Type B pancreatic cell (in vitro differentiated cells): Measurements from ENCODE around the gene TBC1D1. TPM values are rescaled to one million over a fixed set of nuclear protein-coding genes. Genes with fewer than 3 reads are reported as not detected.

Experiments used
- DNase-seq: peaks from one replicate; pipeline ENCODE4 v3.0.0; 2021; ENCODE audit warnings: mixed read lengths; ENCODE audit not compliant: unreplicated experiment; ENCODE audit errors: extremely low spot score
- H3K27ac Mint-ChIP-seq: 2 replicates; pipeline ENCODE4 v1.8.0; 2021; ENCODE audit warnings: mild to moderate bottlenecking, mixed read lengths
- H3K27me3 Mint-ChIP-seq: 2 replicates; pipeline ENCODE4 v1.8.0; 2021; ENCODE audit warnings: mixed read lengths
- H3K36me3 Mint-ChIP-seq: 2 replicates; pipeline ENCODE4 v1.8.0; 2021; ENCODE audit warnings: mixed read lengths
- H3K4me1 Mint-ChIP-seq: one replicate; pipeline ENCODE4 v1.8.0; 2021; ENCODE audit warnings: mixed read lengths; ENCODE audit not compliant: unreplicated experiment
- H3K4me3 Mint-ChIP-seq: 2 replicates; pipeline ENCODE4 v1.8.0; 2021; ENCODE audit warnings: mild to moderate bottlenecking, mixed read lengths
- H3K9me3 Mint-ChIP-seq: 2 replicates; pipeline ENCODE4 v1.8.0; 2021; ENCODE audit warnings: mixed read lengths
- total RNA-seq: library from RNA; stranded (reverse); gene quantifications from 2 replicates; pipeline ENCODE4 v1.2.1, GENCODE V29; 2021; ENCODE audit warnings: low replicate concordance
- TF ChIP-seq, protein P1 (sequence below): fragments of 200-600 bp; sonication (generic); conservative IDR thresholded peaks from 2 replicates; pipeline ENCODE4 v1.5.0; 2021; ENCODE audit warnings: antibody characterized with exemption, mild to moderate bottlenecking

Gene TBC1D1
- total RNA-seq, 1 donor from 2014 or later, result 110 TPM

DNA sequence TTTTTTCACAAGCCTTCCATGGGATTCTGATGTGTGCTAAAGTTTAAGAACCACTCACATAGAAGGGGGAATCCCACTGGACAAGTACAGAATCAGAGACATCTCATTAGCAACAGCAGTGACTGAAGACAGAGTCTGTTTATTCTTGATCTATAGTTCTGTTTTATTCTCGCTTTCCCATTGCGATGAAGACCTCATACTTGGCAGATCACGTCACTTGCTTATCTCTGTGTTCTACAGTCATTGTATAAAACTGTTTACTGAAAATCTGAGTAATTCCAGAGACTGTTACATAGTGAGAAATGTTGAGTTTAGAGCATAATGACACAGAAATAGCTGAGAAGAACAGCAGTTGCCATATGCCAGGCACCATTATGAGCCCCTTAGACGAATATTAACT lies 254.9 kb downstream of the TBC1D1 start:
- H3K36me3 Mint-ChIP-seq, result peaks cover 3% of the 10 kb centered on the region
- no peaks in the 10 kb centered on the region for H3K9me3 Mint-ChIP-seq
- peaks cover 28% of the 10 kb centered on the region for H3K4me1 Mint-ChIP-seq
- H3K4me3 Mint-ChIP-seq, result no peak overlapping the region
- no peak for DNase-seq
- H3K27me3 Mint-ChIP-seq, result no peaks in the 10 kb centered on the region
- TF ChIP-seq, protein P1, sequence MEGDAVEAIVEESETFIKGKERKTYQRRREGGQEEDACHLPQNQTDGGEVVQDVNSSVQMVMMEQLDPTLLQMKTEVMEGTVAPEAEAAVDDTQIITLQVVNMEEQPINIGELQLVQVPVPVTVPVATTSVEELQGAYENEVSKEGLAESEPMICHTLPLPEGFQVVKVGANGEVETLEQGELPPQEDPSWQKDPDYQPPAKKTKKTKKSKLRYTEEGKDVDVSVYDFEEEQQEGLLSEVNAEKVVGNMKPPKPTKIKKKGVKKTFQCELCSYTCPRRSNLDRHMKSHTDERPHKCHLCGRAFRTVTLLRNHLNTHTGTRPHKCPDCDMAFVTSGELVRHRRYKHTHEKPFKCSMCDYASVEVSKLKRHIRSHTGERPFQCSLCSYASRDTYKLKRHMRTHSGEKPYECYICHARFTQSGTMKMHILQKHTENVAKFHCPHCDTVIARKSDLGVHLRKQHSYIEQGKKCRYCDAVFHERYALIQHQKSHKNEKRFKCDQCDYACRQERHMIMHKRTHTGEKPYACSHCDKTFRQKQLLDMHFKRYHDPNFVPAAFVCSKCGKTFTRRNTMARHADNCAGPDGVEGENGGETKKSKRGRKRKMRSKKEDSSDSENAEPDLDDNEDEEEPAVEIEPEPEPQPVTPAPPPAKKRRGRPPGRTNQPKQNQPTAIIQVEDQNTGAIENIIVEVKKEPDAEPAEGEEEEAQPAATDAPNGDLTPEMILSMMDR, result no peak
- no peak overlapping the region for H3K27ac Mint-ChIP-seq

DNA sequence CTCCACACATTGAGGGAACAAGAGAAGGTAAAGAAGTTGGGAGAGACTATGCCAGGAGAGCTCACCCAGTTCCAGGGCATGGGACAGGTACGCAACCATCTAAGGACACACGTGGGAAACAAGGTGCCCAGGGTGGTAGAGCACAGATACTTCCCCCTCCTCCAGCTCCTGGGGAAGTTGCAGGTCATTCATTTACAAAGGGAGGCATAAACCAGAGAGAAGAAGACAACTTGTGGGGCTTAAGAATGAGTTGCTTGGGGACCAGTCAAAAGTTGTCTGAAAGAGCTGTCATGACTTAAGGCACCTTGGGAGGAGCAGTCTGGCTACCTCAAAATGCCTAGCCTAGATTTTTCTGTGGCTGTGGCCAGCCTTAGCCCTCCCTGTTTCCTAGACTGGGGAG lies 255.5 kb downstream of the TBC1D1 start:
- no peak overlapping the region for H3K4me3 Mint-ChIP-seq

DNA sequence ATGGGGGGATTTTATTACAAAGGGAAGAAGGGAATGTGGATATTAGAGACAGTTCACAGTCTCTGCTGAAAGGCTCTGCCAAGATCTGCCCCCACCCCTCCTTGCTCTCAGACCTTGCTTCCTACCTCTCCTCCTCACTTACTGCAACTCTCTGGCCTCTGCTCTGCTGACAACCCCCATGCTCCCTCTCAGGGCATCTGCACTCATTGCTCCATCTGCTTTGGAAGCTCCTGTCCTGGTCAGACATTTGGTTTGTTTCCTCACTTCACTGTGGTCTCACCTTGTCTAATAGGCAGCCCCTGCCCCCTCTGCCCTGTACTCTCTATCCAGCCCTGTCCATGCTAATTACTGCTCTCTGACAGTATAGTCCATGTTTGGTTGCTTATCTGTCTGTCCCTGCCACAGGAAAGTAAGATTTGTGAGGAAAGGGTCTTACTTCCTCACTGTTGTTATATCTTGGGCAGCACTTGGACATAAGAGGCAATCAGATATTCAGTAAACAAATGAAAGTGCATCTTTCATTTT lies 258.6 kb downstream of the TBC1D1 start:
- Mint-ChIP-seq H3K27me3 (no peaks in the 10 kb centered on the region), H3K4me1 (peaks cover 38% of the 10 kb centered on the region), H3K27ac (no peak overlapping the region), H3K4me3 (no peak overlapping the region), H3K36me3 (peaks cover 3% of the 10 kb centered on the region), H3K9me3 (no peaks in the 10 kb centered on the region)
- TF ChIP-seq, protein P1, result no peak
- no peak for DNase-seq

More for the DNA sequence above, 255.5 kb downstream of the TBC1D1 start:
- TF ChIP-seq, protein P1, result no peak
- Mint-ChIP-seq H3K27ac (no peak overlapping the region), H3K27me3 (no peaks in the 10 kb centered on the region), H3K9me3 (no peaks in the 10 kb centered on the region), H3K36me3 (peaks cover 3% of the 10 kb centered on the region), H3K4me1 (peaks cover 28% of the 10 kb centered on the region)
- no peak for DNase-seq

DNA sequence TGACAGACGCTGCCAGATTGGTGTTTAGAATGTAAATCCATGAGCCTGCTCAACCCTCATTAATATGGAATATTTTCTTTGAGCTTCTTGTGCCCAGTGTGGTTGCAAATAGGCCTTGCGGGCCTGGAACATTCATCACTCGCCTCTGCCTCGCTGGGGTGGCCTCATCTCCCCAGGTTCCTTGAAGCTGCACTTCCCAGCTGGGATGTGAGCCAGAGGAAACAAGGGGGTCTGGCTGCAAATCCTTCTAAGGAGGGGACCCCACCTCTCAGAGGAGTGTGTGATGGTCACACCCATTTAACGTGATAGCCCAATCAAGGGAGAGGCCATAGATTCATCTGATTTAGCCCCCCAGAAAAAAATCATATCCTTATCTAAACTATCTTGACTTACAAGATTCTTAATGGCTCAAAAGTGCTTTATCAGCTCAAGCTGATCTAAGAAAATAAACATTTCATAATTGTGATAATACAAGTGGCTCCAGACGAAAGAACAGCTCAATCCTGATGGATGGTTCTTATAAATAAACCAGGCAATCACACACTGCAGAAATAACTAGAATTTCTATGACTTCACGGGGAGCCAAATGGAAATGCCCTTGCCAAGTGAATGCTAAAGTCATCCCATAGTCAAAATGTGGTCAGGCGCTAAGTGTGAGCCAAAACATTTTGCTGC lies 259.2 kb downstream of the TBC1D1 start:
- no peak overlapping the region for H3K27ac Mint-ChIP-seq
- H3K9me3 Mint-ChIP-seq, result no peaks in the 10 kb centered on the region
- peaks cover 3% of the 10 kb centered on the region for H3K36me3 Mint-ChIP-seq
- TF ChIP-seq, protein P1, result no peak
- H3K4me1 Mint-ChIP-seq, result peaks cover 39% of the 10 kb centered on the region
- no peak for DNase-seq
- peak overlapping the region; percentile 29 for H3K4me3 Mint-ChIP-seq
- no peaks in the 10 kb centered on the region for H3K27me3 Mint-ChIP-seq

DNA sequence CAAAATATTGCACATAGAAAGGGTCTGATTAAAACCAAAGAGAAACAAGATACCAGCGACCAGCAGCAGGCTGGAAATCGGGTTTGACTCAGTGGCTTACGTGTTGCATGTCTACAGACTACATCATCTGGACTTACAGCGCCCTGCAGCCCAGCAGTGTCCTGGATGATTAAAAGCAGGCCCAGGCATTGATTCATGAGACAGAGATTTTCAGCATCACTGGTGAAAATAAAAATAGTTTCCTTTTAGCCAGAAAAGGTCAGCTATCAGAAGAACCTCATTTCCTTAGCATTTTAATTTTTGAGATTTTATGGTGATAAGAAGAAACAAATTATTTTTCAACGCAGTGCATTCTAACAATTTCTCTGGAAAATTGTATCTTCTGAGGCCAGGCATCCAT lies 259.9 kb downstream of the TBC1D1 start:
- TF ChIP-seq, protein P1, result no peak
- Mint-ChIP-seq H3K4me3 (no peak overlapping the region), H3K9me3 (peaks cover 2% of the 10 kb centered on the region), H3K4me1 (peaks cover 43% of the 10 kb centered on the region), H3K36me3 (peaks cover 3% of the 10 kb centered on the region), H3K27me3 (no peaks in the 10 kb centered on the region), H3K27ac (no peak overlapping the region)
- DNase-seq, result no peak
